Measurements from ENCODE around the gene PPP4R3A. TPM values are rescaled to one million over a fixed set of nuclear protein-coding genes. Genes with fewer than 3 reads are reported as not detected.

The PPP4R3A gene
- total and polyA plus RNA-seq, 10 of the 15 experiments (the other 5 are each of a cell fraction or from before 2014, with no cell fraction given), result 19.4 to 97.8 (median 62.9) TPM

DNA sequence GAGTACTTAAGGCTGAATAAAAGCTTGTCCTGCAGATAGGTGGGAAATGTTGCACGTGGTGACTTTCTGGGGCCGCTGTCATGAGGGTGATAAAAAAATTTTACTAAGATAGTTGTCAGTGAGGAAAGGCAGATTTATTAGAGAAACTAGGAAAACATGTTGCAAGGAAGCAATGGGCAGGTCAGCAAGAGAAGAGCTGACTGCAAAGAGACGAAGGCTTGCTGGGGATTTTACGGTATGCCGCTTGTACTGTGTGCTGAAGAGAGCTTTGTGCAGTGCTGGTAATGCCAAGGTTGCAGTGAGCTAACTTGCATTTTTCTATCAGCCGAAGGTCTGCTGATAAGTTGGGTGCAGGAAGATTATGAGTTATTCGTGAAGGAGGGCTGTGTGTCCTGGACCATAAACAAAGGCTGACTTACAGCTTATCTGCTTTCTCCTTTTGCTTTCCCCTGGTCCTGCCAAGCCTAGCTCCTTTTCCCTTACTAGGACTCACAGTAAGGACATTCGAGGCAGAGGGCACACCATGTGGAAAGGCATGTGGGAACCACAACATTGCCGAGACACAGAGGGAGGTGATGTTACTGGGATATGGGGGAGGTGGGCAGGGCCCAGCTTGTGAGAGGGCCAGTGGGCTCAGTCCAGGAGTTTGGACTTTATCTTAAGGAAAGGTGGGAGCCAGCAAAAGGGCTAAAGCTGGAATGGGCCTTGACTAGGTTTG, 85.1 kb downstream of the PPP4R3A start:
- H2AFZ ChIP-seq (ENCODE audit: control insufficient read depth, low read depth, low read length), result no peak overlapping the region
- no peaks in the 10 kb centered on the region for H3K79me2 ChIP-seq (ENCODE audit: control insufficient read depth, insufficient read depth, low read length)
- no peak overlapping the region for H3K9ac ChIP-seq (ENCODE audit: control insufficient read depth, insufficient read depth, low read length)
- no peaks in the 10 kb centered on the region for H3K4me1 ChIP-seq (ENCODE audit: control insufficient read depth, insufficient read depth, low read length)
- H3K36me3 ChIP-seq (ENCODE audit: control insufficient read depth in 2 of 2, insufficient read depth in 2 of 2, low read length in 1 of 2), result no peaks in the 10 kb centered on the region
- ATAC-seq (no peak), FAIRE-seq (no peak), DNase-seq (ENCODE audit: low read depth, low spot score) (no peak)
- no peaks in the 10 kb centered on the region for H4K20me1 ChIP-seq (ENCODE audit: control insufficient read depth, insufficient read depth)
- no peak overlapping the region for H3K4me3 ChIP-seq
- ChIA-PET RAD21 (ENCODE audit: unreplicated experiment) (interaction anchor here (0.8 to 1.8 kb wide), 3 partner anchors 9 to 693 kb away, joined by 3 to 5 read pairs (median 5); no protein-coding TSS in a partner anchor), CTCF (interaction anchor here (1.0 to 19.0 kb wide), 5 partner anchors 18 to 247 kb away, joined by 3 to 242 read pairs (median 5); no protein-coding TSS in a partner anchor), POLR2A (interaction anchor here (0.7 to 1.1 kb wide), 3 partner anchors 14 to 105 kb away, joined by 3 to 5 read pairs (median 3); no protein-coding TSS in a partner anchor), SMC1A (ENCODE audit: uncharacterized antibody, unreplicated experiment) (interaction anchor here (1.0 to 15.4 kb wide), 5 partner anchors 21 to 103 kb away, joined by 3 to 210 read pairs (median 4); no protein-coding TSS in a partner anchor)
- TF ChIP-seq YY1 (IDR thresholded peaks at IDR 0.05; ENCODE audit: low read depth, low read length) (no peak), NR2C2 (IDR thresholded peaks at IDR 0.05; ENCODE audit: borderline replicate concordance, control insufficient read depth, insufficient read length, low read depth) (no peak)
- no peak overlapping the region for H3K27ac ChIP-seq (ENCODE audit: control insufficient read depth, insufficient read depth)
- no TSS peak for BruUV-seq (replicated peaks)
- H3K4me2 ChIP-seq (ENCODE audit: control insufficient read depth, insufficient read depth), result no peak overlapping the region
- 62% methylated on average over 9 of the region's 9 CpGs for whole genome bisulfite sequencing (ENCODE audit: insufficient coverage, insufficient replicate concordance, low lambda C conversion rate, missing lambda C conversion rate)
- H3K27me3 ChIP-seq (replicated peaks in 1 of 2; ENCODE audit: control insufficient read depth in 2 of 2, insufficient read depth in 2 of 2, low read length in 1 of 2), result no peaks in the 10 kb centered on the region
- no peaks in the 10 kb centered on the region for H3K9me3 ChIP-seq (replicated peaks; ENCODE audit: control insufficient read depth, insufficient read depth, low read length)
- in situ Hi-C loops (cut with MboI) (loop anchor here (5.0 kb wide), 2 partner anchors 108 to 248 kb away; no protein-coding TSS in a partner anchor), intact Hi-C loops (cut with micrococcal nuclease; ENCODE audit: unreplicated experiment) (no loop called here)

DNA sequence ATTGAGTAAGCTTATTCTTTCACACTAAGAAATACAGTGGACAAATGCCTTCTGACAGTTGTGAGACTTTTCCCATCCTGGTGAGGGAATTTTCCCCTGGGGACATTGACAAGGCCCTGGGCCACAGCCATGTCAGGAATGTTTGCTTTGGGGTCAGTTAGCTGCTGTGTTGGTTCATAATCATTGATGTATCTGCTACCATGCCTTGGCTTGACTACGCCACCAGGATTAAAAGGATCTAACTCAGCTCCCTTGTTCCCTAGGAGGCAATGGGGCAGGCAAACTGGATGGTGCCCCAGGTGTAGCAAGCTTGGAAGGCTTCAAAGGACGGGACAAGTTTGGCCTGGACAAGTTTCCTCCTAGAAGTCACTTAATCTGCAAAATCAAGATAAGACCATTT, 89.4 kb downstream of the PPP4R3A start:
- POLR2A ChIA-PET, result interaction anchor here (1.3 to 2.7 kb wide), 3 partner anchors 66 to 105 kb away, joined by 3 to 11 read pairs (median 5); no protein-coding TSS in a partner anchor
- TF ChIP-seq CREM (IDR thresholded peaks at IDR 0.05; ENCODE audit: low read depth) (no peak), STAT1 (conservative IDR thresholded peaks at IDR 0.05) (no peak), DPF2 (IDR thresholded peaks at IDR 0.05) (no peak), SPI1 (IDR thresholded peaks at IDR 0.05; ENCODE audit: borderline replicate concordance, insufficient read depth, low read depth, low read length) (no peak), ZNF274 (IDR thresholded peaks at IDR 0.05; ENCODE audit: insufficient read depth, insufficient read length) (no peak), ELK1 (IDR thresholded peaks at IDR 0.05; ENCODE audit: low read depth, low read length) (no peak), PAX5 (IDR thresholded peaks at IDR 0.05; ENCODE audit: borderline replicate concordance, low read depth, low read length) (no peak), E4F1 (IDR thresholded peaks at IDR 0.05; ENCODE audit: borderline replicate concordance, partially characterized antibody) (no peak), CBFB (IDR thresholded peaks at IDR 0.05; ENCODE audit: low read depth) (no peak), BRCA1 (IDR thresholded peaks at IDR 0.05; ENCODE audit: low read depth, low read length) (no peak), ZSCAN29 (IDR thresholded peaks at IDR 0.05) (no peak)

More for the DNA sequence above, 89.4 kb downstream of the PPP4R3A start:
- ATAC-seq, result no peak
- H3K4me2 ChIP-seq (ENCODE audit: control insufficient read depth, insufficient read depth), result no peak overlapping the region
- no peak overlapping the region for H3K4me3 ChIP-seq
- no peaks in the 10 kb centered on the region for H4K20me1 ChIP-seq (ENCODE audit: control insufficient read depth, insufficient read depth)
- no peak overlapping the region for H3K9ac ChIP-seq (ENCODE audit: control insufficient read depth, insufficient read depth, low read length)
- H3K79me2 ChIP-seq (ENCODE audit: control insufficient read depth, insufficient read depth, low read length), result peaks cover 23% of the 10 kb centered on the region
- in situ Hi-C loops (cut with MboI), result loop anchor here (5.0 kb wide), 2 partner anchors 103 to 243 kb away; no protein-coding TSS in a partner anchor
- FAIRE-seq, result no peak
- no peaks in the 10 kb centered on the region for H3K9me3 ChIP-seq (replicated peaks; ENCODE audit: control insufficient read depth, insufficient read depth, low read length)
- H3K27me3 ChIP-seq (replicated peaks in 1 of 2; ENCODE audit: control insufficient read depth in 2 of 2, insufficient read depth in 2 of 2, low read length in 1 of 2), result no peaks in the 10 kb centered on the region
- BruUV-seq (replicated peaks), result no TSS peak
- intact Hi-C loops (cut with micrococcal nuclease; ENCODE audit: unreplicated experiment), result no loop called here
- no peak for DNase-seq (ENCODE audit: low read depth, low spot score)
- no peak overlapping the region for H3K27ac ChIP-seq (ENCODE audit: control insufficient read depth, insufficient read depth)
- H3K36me3 ChIP-seq (ENCODE audit: control insufficient read depth in 2 of 2, insufficient read depth in 2 of 2, low read length in 1 of 2), result no peaks in the 10 kb centered on the region
- 93% methylated on average over 2 of the region's 2 CpGs for WGBS (ENCODE audit: insufficient coverage, insufficient replicate concordance, low lambda C conversion rate, missing lambda C conversion rate)
- SMC1A ChIA-PET (ENCODE audit: uncharacterized antibody, unreplicated experiment), result interaction anchor here (0.8 to 15.4 kb wide), 17 partner anchors 9 to 518 kb away, joined by 3 to 210 read pairs (median 4); no protein-coding TSS in a partner anchor
- RAD21 ChIA-PET (ENCODE audit: unreplicated experiment), result interaction anchor here (0.6 to 9.5 kb wide), 7 partner anchors 44 to 244 kb away, joined by 3 to 160 read pairs (median 3); no protein-coding TSS in a partner anchor
- CTCF ChIA-PET, result interaction anchor here (0.7 to 19.0 kb wide), 11 partner anchors 9 to 247 kb away, joined by 3 to 242 read pairs (median 4); no protein-coding TSS in a partner anchor
- peaks cover 12% of the 10 kb centered on the region for H3K4me1 ChIP-seq (ENCODE audit: control insufficient read depth, insufficient read depth, low read length)
- no peak overlapping the region for H2AFZ ChIP-seq (ENCODE audit: control insufficient read depth, low read depth, low read length)

All from GM12878 (cell line).